Loucy (cell line): ENCODE results near the gene ASCL2.

Source experiments
- H2AFZ ChIP-seq: fragments of 200-600 bp; sonication (generic); 2 replicates; pipeline ENCODE4 v1.6.0; 2016; ENCODE audit warnings: antibody characterized with exemption, mild to moderate bottlenecking, low read length, moderate library complexity
- H3F3A ChIP-seq: fragments of 200-600 bp; 2 replicates; pipeline ENCODE4 v1.6.0; 2016; ENCODE audit warnings: antibody characterized with exemption, low read depth, mild to moderate bottlenecking
- H3K27me3 ChIP-seq: fragments of 200-600 bp; sonication (generic); 2 replicates; pipeline ENCODE4 v1.6.1; 2014; ENCODE audit warnings: low read length, mild to moderate bottlenecking; ENCODE audit not compliant: insufficient read depth, poor library complexity, severe bottlenecking
- H3K36me3 ChIP-seq: fragments of 200-600 bp; sonication (generic); 2 replicates; pipeline ENCODE4 v1.6.1; 2016; ENCODE audit warnings: low read length; ENCODE audit not compliant: insufficient read depth
- H3K4me1 ChIP-seq: fragments of 200-600 bp; sonication (generic); 2 replicates; pipeline ENCODE4 v1.5.1; 2014; ENCODE audit warnings: low read length, mild to moderate bottlenecking; ENCODE audit not compliant: insufficient read depth, poor library complexity, severe bottlenecking
- H3K4me2 ChIP-seq: fragments of 200-600 bp; sonication (generic); 2 replicates; pipeline ENCODE4 v1.6.0; 2014; ENCODE audit warnings: antibody characterized with exemption, low read length, low read depth, mild to moderate bottlenecking; ENCODE audit not compliant: poor library complexity, severe bottlenecking
- H3K4me3 ChIP-seq: fragments of 200-600 bp; sonication (generic); 2 replicates; pipeline ENCODE4 v1.5.1; 2014; ENCODE audit warnings: low read length, mild to moderate bottlenecking, mixed read lengths; ENCODE audit not compliant: poor library complexity, severe bottlenecking
- H3K79me2 ChIP-seq: fragments of 200-600 bp; sonication (generic); 2 replicates; pipeline ENCODE4 v1.6.1; 2014; ENCODE audit warnings: low read length; ENCODE audit not compliant: insufficient read depth
- H3K9ac ChIP-seq: fragments of 200-600 bp; sonication (generic); 2 replicates; pipeline ENCODE4 v1.6.0; 2014; ENCODE audit warnings: mild to moderate bottlenecking, low read depth, low read length, moderate library complexity; ENCODE audit not compliant: poor library complexity, severe bottlenecking
- H3K9me2 ChIP-seq: fragments of 200-600 bp; sonication (generic); replicated peaks from 2 replicates; pipeline ENCODE4 v1.6.1; 2016; ENCODE audit warnings: low read depth, low read length, mixed read lengths
- H3K9me3 ChIP-seq: fragments of 200-600 bp; sonication (generic); 2 replicates; pipeline ENCODE4 v1.6.1; 2014; ENCODE audit warnings: mild to moderate bottlenecking, antibody characterized with exemption, low read length, low read depth; ENCODE audit not compliant: insufficient read depth
- H4K20me1 ChIP-seq: fragments of 200-600 bp; sonication (generic); 2 replicates; pipeline ENCODE4 v1.6.0; 2014; ENCODE audit warnings: antibody characterized with exemption, low read length, mild to moderate bottlenecking; ENCODE audit not compliant: insufficient read depth, poor library complexity, severe bottlenecking
- EZH2phosphoT487 ChIP-seq: fragments of 200-600 bp; IDR thresholded peaks from 2 replicates; pipeline ENCODE4 v1.6.1; 2018; ENCODE audit warnings: antibody characterized with exemption, mild to moderate bottlenecking, moderate library complexity, borderline replicate concordance
- TF ChIP-seq, protein P1 (sequence below): fragments of 200-600 bp; sonication (generic); conservative IDR thresholded peaks from 2 replicates; pipeline ENCODE4 v1.5.1; 2014; ENCODE audit warnings: mild to moderate bottlenecking, antibody characterized with exemption, low read length

Gene ASCL2

GRCh38 chr11:2306877-2307500, 36.6 kb upstream of the ASCL2 start:
- Histone ChIP-seq H3K9ac (peak overlapping the region; percentile 97), H3K4me3 (peak overlapping the region; percentile 90), H3K79me2 (peaks cover 53% of the 10 kb centered on the region), H3K4me1 (peaks cover 44% of the 10 kb centered on the region), H3K27me3 (no peaks in the 10 kb centered on the region), H4K20me1 (peaks cover 6% of the 10 kb centered on the region), H2AFZ (no peak overlapping the region), H3K9me2 (no peaks in the 10 kb centered on the region), H3K9me3 (no peaks in the 10 kb centered on the region), H3F3A (peaks cover 4% of the 10 kb centered on the region), H3K4me2 (peak overlapping the region; percentile 96), H3K36me3 (no peaks in the 10 kb centered on the region)
- no peak for TF ChIP-seq EZH2phosphoT487
- TF ChIP-seq, protein P1, sequence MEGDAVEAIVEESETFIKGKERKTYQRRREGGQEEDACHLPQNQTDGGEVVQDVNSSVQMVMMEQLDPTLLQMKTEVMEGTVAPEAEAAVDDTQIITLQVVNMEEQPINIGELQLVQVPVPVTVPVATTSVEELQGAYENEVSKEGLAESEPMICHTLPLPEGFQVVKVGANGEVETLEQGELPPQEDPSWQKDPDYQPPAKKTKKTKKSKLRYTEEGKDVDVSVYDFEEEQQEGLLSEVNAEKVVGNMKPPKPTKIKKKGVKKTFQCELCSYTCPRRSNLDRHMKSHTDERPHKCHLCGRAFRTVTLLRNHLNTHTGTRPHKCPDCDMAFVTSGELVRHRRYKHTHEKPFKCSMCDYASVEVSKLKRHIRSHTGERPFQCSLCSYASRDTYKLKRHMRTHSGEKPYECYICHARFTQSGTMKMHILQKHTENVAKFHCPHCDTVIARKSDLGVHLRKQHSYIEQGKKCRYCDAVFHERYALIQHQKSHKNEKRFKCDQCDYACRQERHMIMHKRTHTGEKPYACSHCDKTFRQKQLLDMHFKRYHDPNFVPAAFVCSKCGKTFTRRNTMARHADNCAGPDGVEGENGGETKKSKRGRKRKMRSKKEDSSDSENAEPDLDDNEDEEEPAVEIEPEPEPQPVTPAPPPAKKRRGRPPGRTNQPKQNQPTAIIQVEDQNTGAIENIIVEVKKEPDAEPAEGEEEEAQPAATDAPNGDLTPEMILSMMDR = no peak

- H3K9me3 ChIP-seq = no peaks in the 10 kb centered on the region
- peaks cover 44% of the 10 kb centered on the region for H3K4me1 ChIP-seq
- H2AFZ ChIP-seq = no peak overlapping the region
- TF ChIP-seq EZH2phosphoT487 = no peak
- TF ChIP-seq, protein P1 = no peak
- no peaks in the 10 kb centered on the region for H3K9me2 ChIP-seq
- peak overlapping the region; percentile 97 for H3K9ac ChIP-seq
- H3K4me3 ChIP-seq = peak overlapping the region; percentile 90
- H3K36me3 ChIP-seq = no peaks in the 10 kb centered on the region
- peaks cover 5% of the 10 kb centered on the region for H3F3A ChIP-seq
- peaks cover 53% of the 10 kb centered on the region for H3K79me2 ChIP-seq
- no peaks in the 10 kb centered on the region for H3K27me3 ChIP-seq
- H3K4me2 ChIP-seq = peak overlapping the region; percentile 96
- peaks cover 6% of the 10 kb centered on the region for H4K20me1 ChIP-seq
These were observed 36.0 kb upstream of the ASCL2 start for GRCh38 chr11:2306452-2306823.

GRCh38 chr11:2305788-2306451, 35.5 kb upstream of the ASCL2 start:
- peak overlapping the region; percentile 96 for H3K4me2 ChIP-seq
- no peaks in the 10 kb centered on the region for H3K9me2 ChIP-seq
- H3F3A ChIP-seq = peaks cover 7% of the 10 kb centered on the region
- peak overlapping the region; percentile 90 for H3K4me3 ChIP-seq
- H3K27me3 ChIP-seq = no peaks in the 10 kb centered on the region
- H3K9ac ChIP-seq = peak overlapping the region; percentile 97
- TF ChIP-seq, protein P1 = no peak
- no peak for TF ChIP-seq EZH2phosphoT487
- no peak overlapping the region for H2AFZ ChIP-seq
- H3K79me2 ChIP-seq = peaks cover 57% of the 10 kb centered on the region
- peaks cover 6% of the 10 kb centered on the region for H4K20me1 ChIP-seq
- H3K36me3 ChIP-seq = no peaks in the 10 kb centered on the region
- H3K4me1 ChIP-seq = peaks cover 44% of the 10 kb centered on the region
- H3K9me3 ChIP-seq = no peaks in the 10 kb centered on the region
